IMR-90 (cell line): ENCODE data around the gene IGFBP7. TPM values are rescaled to one million over a fixed set of nuclear protein-coding genes. Genes with fewer than 3 reads are reported as not detected.

Experiments
- ATAC-seq: fragments of 200-7000 bp; cut with Tn5 transposase; 2 replicates; pipeline ENCODE4 v1.9.1; 2020; ENCODE audit warnings: low read depth, mild to moderate bottlenecking, moderate library complexity
- BruUV-seq: library from RNA; stranded (reverse); fragments of 400-500 nt; replicated peaks from 2 replicates; lab custom pipeline; 2021; lab: Mats Ljungman, UMichigan
- CTCF ChIA-PET: fragments of 300-600 bp; formaldehyde crosslinking; extraction: SDS; loops from one replicate; lab custom pipeline; 2021; ENCODE audit warnings: antibody characterized with exemption; lab: Yijun Ruan, JAX
- POLR2A ChIA-PET: fragments of 300-600 bp; sonication (Branson Sonifier 250); formaldehyde crosslinking; loops from one replicate; lab custom pipeline; 2022; ENCODE audit warnings: antibody characterized with exemption; ENCODE audit not compliant: unreplicated experiment; lab: Charles Lee
- DNase-seq: peaks from one replicate; pipeline ENCODE4 v3.0.0; 2013
- H2AFZ ChIP-seq: replicated peaks from 2 replicates; pipeline ENCODE3; 2013; ENCODE audit warnings: low read length, mild to moderate bottlenecking; ENCODE audit not compliant: poor library complexity
- H2AK5ac ChIP-seq: 2 replicates; pipeline ENCODE4 v1.6.1; 2013; ENCODE audit warnings: low read depth, low read length, inconsistent platforms
- H2AK9ac ChIP-seq: replicated peaks from 2 replicates; pipeline ENCODE3; 2013; ENCODE audit warnings: mild to moderate bottlenecking, low read depth, low read length, moderate library complexity; ENCODE audit not compliant: poor library complexity
- H2BK120ac ChIP-seq: 2 replicates; pipeline ENCODE4 v1.6.1; 2013; ENCODE audit warnings: low read depth, low read length, inconsistent platforms
- H2BK15ac ChIP-seq: 3 replicates; pipeline ENCODE4 v1.6.1; 2013; ENCODE audit warnings: low read depth, low read length, inconsistent platforms
- H2BK20ac ChIP-seq: 2 replicates; pipeline ENCODE4 v1.6.1; 2013; ENCODE audit warnings: low read depth, mild to moderate bottlenecking, inconsistent platforms, low read length, moderate library complexity
- H2BK5ac ChIP-seq: 2 replicates; pipeline ENCODE4 v1.6.1; 2013; ENCODE audit warnings: mild to moderate bottlenecking, low read depth, low read length, inconsistent platforms; ENCODE audit not compliant: poor library complexity, severe bottlenecking
- H3K14ac ChIP-seq: replicated peaks from 2 replicates; pipeline ENCODE4 v1.6.1; 2013; ENCODE audit warnings: low read depth, low read length, inconsistent platforms
- H3K18ac ChIP-seq: 2 replicates; pipeline ENCODE4 v1.6.1; 2013; ENCODE audit warnings: low read depth, low read length, control low read depth
- H3K23ac ChIP-seq: 2 replicates; pipeline ENCODE4 v1.6.1; 2013; ENCODE audit warnings: low read depth, low read length, inconsistent platforms
- H3K27ac ChIP-seq: 2 replicates; pipeline ENCODE4 v1.5.1; 2013; ENCODE audit warnings: mild to moderate bottlenecking, control low read depth, low read length; ENCODE audit not compliant: insufficient read depth
- H3K27me3 ChIP-seq: 2 replicates; pipeline ENCODE4 v1.6.1; 2013; ENCODE audit warnings: low read length; ENCODE audit not compliant: control insufficient read depth, insufficient read depth
- H3K36me3 ChIP-seq: 2 replicates; pipeline ENCODE4 v1.6.1; 2013; ENCODE audit warnings: low read length, mixed read lengths; ENCODE audit not compliant: control insufficient read depth, insufficient read depth
- H3K4ac ChIP-seq: 2 replicates; pipeline ENCODE4 v1.6.1; 2013; ENCODE audit warnings: low read depth, low read length, inconsistent platforms
- H3K4me1 ChIP-seq: 2 replicates; pipeline ENCODE4 v1.6.1; 2013; ENCODE audit warnings: low read length, mixed read lengths; ENCODE audit not compliant: control insufficient read depth, insufficient read depth
- H3K4me2 ChIP-seq: 2 replicates; pipeline ENCODE4 v1.6.1; 2013; ENCODE audit warnings: low read depth, mild to moderate bottlenecking, control low read depth, low read length, moderate library complexity
- H3K4me3 ChIP-seq: 2 replicates; pipeline ENCODE4 v1.5.1; 2013; ENCODE audit warnings: low read depth, mild to moderate bottlenecking, control low read depth, low read length, moderate library complexity; ENCODE audit not compliant: insufficient read depth
- H3K56ac ChIP-seq: 2 replicates; pipeline ENCODE4 v1.6.1; 2013; ENCODE audit warnings: low read length, inconsistent platforms; ENCODE audit not compliant: insufficient read depth; ENCODE audit errors: extremely low read depth
- H3K79me1 ChIP-seq, 2 experiments: 2 replicates each; pipeline ENCODE4 v1.6.1; 2013; ENCODE audit warnings: low read length in 2 of 2, inconsistent platforms in 1 of 2, low read depth in 1 of 2
- H3K9ac ChIP-seq: 2 replicates; pipeline ENCODE4 v1.6.1; 2013; ENCODE audit warnings: low read depth, low read length, control low read depth
- H3K9me1 ChIP-seq: 2 replicates; pipeline ENCODE4 v1.6.1; 2013; ENCODE audit warnings: low read length, inconsistent platforms; ENCODE audit not compliant: insufficient read depth
- H3K9me3 ChIP-seq: 2 replicates; pipeline ENCODE4 v1.6.1; 2013; ENCODE audit warnings: low read length; ENCODE audit not compliant: control insufficient read depth, insufficient read depth
- H4K20me1 ChIP-seq: 2 replicates; pipeline ENCODE4 v1.6.1; 2013; ENCODE audit warnings: low read length, inconsistent platforms; ENCODE audit not compliant: insufficient read depth
- H4K5ac ChIP-seq: 2 replicates; pipeline ENCODE4 v1.6.1; 2013; ENCODE audit warnings: mild to moderate bottlenecking, low read depth, low read length, control low read depth
- H4K8ac ChIP-seq, 2 experiments: 2 replicates each; pipeline ENCODE4 v1.6.1; 2013; ENCODE audit warnings: low read depth in 2 of 2, low read length in 2 of 2, control low read depth in 1 of 2, inconsistent platforms in 1 of 2
- H4K91ac ChIP-seq: 2 replicates; pipeline ENCODE4 v1.6.1; 2013; ENCODE audit warnings: low read depth, low read length, inconsistent platforms; ENCODE audit not compliant: insufficient read depth
- BHLHE40 ChIP-seq: fragments of 150-350 bp; IDR thresholded peaks from 2 replicates; pipeline ENCODE4 v1.6.1; 2016; ENCODE audit warnings: mild to moderate bottlenecking, low read depth, low read length
- CEBPB ChIP-seq: IDR thresholded peaks from 2 replicates; pipeline ENCODE4 v1.6.1; 2012; ENCODE audit warnings: low read depth, low read length, improper control_type of control experiment
- CHD1 ChIP-seq: IDR thresholded peaks from 2 replicates; pipeline ENCODE4 v1.6.1; 2012; ENCODE audit warnings: low read depth, low read length, improper control_type of control experiment
- CTCF ChIP-seq: conservative IDR thresholded peaks from 2 replicates; pipeline ENCODE4 v1.5.1; 2012; ENCODE audit warnings: mild to moderate bottlenecking, low read depth, low read length, improper control_type of control experiment
- ELK1 ChIP-seq: fragments of 150-350 bp; IDR thresholded peaks from 2 replicates; pipeline ENCODE4 v1.6.1; 2016; ENCODE audit warnings: low read depth, mild to moderate bottlenecking, low read length, moderate library complexity, borderline replicate concordance
- FOS ChIP-seq: fragments of 150-350 bp; IDR thresholded peaks from 2 replicates; pipeline ENCODE4 v1.6.1; 2016; ENCODE audit warnings: low read depth, low read length
- MAFK ChIP-seq: IDR thresholded peaks from 2 replicates; pipeline ENCODE4 v1.6.1; 2012; ENCODE audit warnings: low read depth, low read length, improper control_type of control experiment
- MAZ ChIP-seq: IDR thresholded peaks from 2 replicates; pipeline ENCODE4 v1.6.1; 2012; ENCODE audit warnings: low read depth, mild to moderate bottlenecking, low read length, improper control_type of control experiment, moderate library complexity, borderline replicate concordance
- MXI1 ChIP-seq: IDR thresholded peaks from 2 replicates; pipeline ENCODE4 v1.6.1; 2012; ENCODE audit warnings: low read depth, mild to moderate bottlenecking, low read length, moderate library complexity, borderline replicate concordance
- POLR2A ChIP-seq: IDR thresholded peaks from 2 replicates; pipeline ENCODE4 v1.6.1; 2012; ENCODE audit warnings: mild to moderate bottlenecking, low read depth, low read length
- RAD21 ChIP-seq: IDR thresholded peaks from 2 replicates; pipeline ENCODE4 v1.6.1; 2012; ENCODE audit warnings: low read length, improper control_type of control experiment
- RCOR1 ChIP-seq: IDR thresholded peaks from 2 replicates; pipeline ENCODE4 v1.6.1; 2012; ENCODE audit warnings: mild to moderate bottlenecking, low read length, improper control_type of control experiment; ENCODE audit not compliant: insufficient replicate concordance
- RFX5 ChIP-seq: IDR thresholded peaks from 2 replicates; pipeline ENCODE4 v1.8.0; 2012; ENCODE audit warnings: low read depth, mild to moderate bottlenecking, low read length, moderate library complexity
- SMC3 ChIP-seq: fragments of 150-350 bp; IDR thresholded peaks from 2 replicates; pipeline ENCODE4 v1.6.1; 2016; ENCODE audit warnings: low read depth, mild to moderate bottlenecking, antibody characterized with exemption, low read length, moderate library complexity
- USF2 ChIP-seq: fragments of 150-350 bp; IDR thresholded peaks from 2 replicates; pipeline ENCODE4 v1.6.1; 2017; ENCODE audit warnings: mild to moderate bottlenecking, antibody characterized with exemption, low read length, low read depth
- WGBS, 2 experiments: methylation state at CpG; one replicate each; pipeline versions ENCODE4 v1.1.5 to v1.1.7; 2013; ENCODE audit warnings: missing lambda C conversion rate in 2 of 2; ENCODE audit not compliant: insufficient read length in 1 of 2; ENCODE audit errors: extremely low coverage in 2 of 2; 5-methylcytosine and 5-hydroxymethylcytosine counted together
- dilution Hi-C: fragments of 300-500 bp; cut with HindIII; formaldehyde crosslinking; loops from one replicate; pipeline ENCODE4 v1.14.3; 2018; ENCODE audit warnings: low sequenced_read_pairs; ENCODE audit not compliant: unreplicated experiment
- in situ Hi-C: fragments of 300-500 bp; cut with MboI; formaldehyde crosslinking; loops from 3 replicates; pipeline ENCODE4 v1.14.3; 2019; ENCODE audit warnings: low sequenced_read_pairs, inconsistent platforms, mixed read lengths
- intact Hi-C: fragments of 100-400 bp; cut with micrococcal nuclease; formaldehyde crosslinking; loops from 2 replicates; pipeline ENCODE4 v1.10.0; 2022
- polyA plus RNA-seq, 3 experiments: library from polyadenylated mRNA; depleted of rRNA; stranded (reverse); fragments of >200 nt; gene quantifications; 2 replicates each; pipeline ENCODE4 v1.2.3, GENCODE V29; 2012; ENCODE audit warnings: low replicate concordance in 1 of 3
- total RNA-seq: library from RNA; depleted of rRNA; stranded (reverse); fragments of >200 nt; gene quantifications from 2 replicates; pipeline ENCODE4 v1.2.3, GENCODE V29; 2012

The IGFBP7 gene
- total and polyA plus RNA-seq, 2 of the 4 experiments (the other 2 are of a cell fraction) = 33.2 to 267 TPM

GRCh38 chr4:57094832-57095223 lies 15.4 kb downstream of the IGFBP7 start:
- Histone ChIP-seq H2BK120ac (peak overlapping the region; percentile 75), H3K4me3 (no peak overlapping the region), H4K91ac (peak overlapping the region; percentile 49), H2BK20ac (peak overlapping the region; percentile 29), H3K27ac (peak overlapping the region; percentile 34), H4K5ac (no peak overlapping the region), H3K56ac (no peak overlapping the region), H3K9ac (no peak overlapping the region), H3K9me1 (peaks cover 27% of the 10 kb centered on the region), H3K4ac (peak overlapping the region; percentile 78), H3K4me1 (peaks cover 28% of the 10 kb centered on the region), H3K9me3 (no peaks in the 10 kb centered on the region), H3K4me2 (peak overlapping the region; percentile 30; the same call in 1 of the 2 replicates), H2AK5ac (peak overlapping the region; percentile 79), H3K18ac (peak overlapping the region; percentile 9; the same call in 1 of the 2 replicates), H4K20me1 (peaks cover 21% of the 10 kb centered on the region; the same call in 1 of the 2 replicates), H2AK9ac (peak overlapping the region; percentile 29), H3K36me3 (no peaks in the 10 kb centered on the region; the same call in 1 of the 2 replicates), H2BK15ac (peak overlapping the region; percentile 2; the same call in 1 of the 3 replicates), H3K14ac (peak overlapping the region; percentile 74), H3K27me3 (no peaks in the 10 kb centered on the region), H4K8ac (peak overlapping the region; percentile 2 to 50; a peak in 3 of 4 replicates), H2BK5ac (peak overlapping the region; percentile 66), H3K79me1 (peaks cover 24 to 75% of the 10 kb centered on the region in 2 experiments), H2AFZ (peak overlapping the region; percentile 19), H3K23ac (peak overlapping the region; percentile 55; the same call in 1 of the 2 replicates)
- no TSS peak for BruUV-seq
- dilution Hi-C loops = no loop called here
- peak; percentile 46 for ATAC-seq
- intact Hi-C loops = no loop called here
- ChIA-PET CTCF (no interaction called here), POLR2A (interaction anchor here (0.6 kb wide), 1 partner anchor 318 kb away, joined by 4 read pairs; no protein-coding TSS in a partner anchor)
- WGBS, 2 experiments = no CpG with 5 or more reads among the region's 3 CpGs
- peak; percentile 74 for DNase-seq
- in situ Hi-C loops = no loop called here
- no peak for TF ChIP-seq CEBPB
- no peak for TF ChIP-seq USF2
- 0 out of 2 replicates have a peak, but pooled peaks have one; percentile 37 for TF ChIP-seq POLR2A
- peak; percentile 12; the same call in 1 of the 2 replicates for TF ChIP-seq SMC3
- 0 out of 2 replicates have a peak, but pooled peaks have one; percentile 17 for TF ChIP-seq CTCF
- no peak for TF ChIP-seq ELK1
- TF ChIP-seq BHLHE40 = no peak; the same call in 1 of the 2 replicates
- peak; percentile 54; the same call in 1 of the 2 replicates for TF ChIP-seq MAFK
- peak; percentile 66 for TF ChIP-seq FOS
- no peak for TF ChIP-seq MXI1
- TF ChIP-seq CHD1 = no peak
- TF ChIP-seq MAZ = no peak
- no peak for TF ChIP-seq RFX5
- TF ChIP-seq RAD21 = no peak; the same call in 1 of the 2 replicates
- no peak for TF ChIP-seq RCOR1
